Measurements from ENCODE around the gene CYP1B1.
"Not testable (repeated sequence)": the region's sequence is repeated elsewhere in the genome, so short reads cannot be mapped to it uniquely, and the experiment has no call there.

CYP1B1 gene

GRCh38 chr2:38032946-38033345 is 43.0 kb downstream of the CYP1B1 start:
- DNase-seq (ENCODE audit: low spot score), result no peak

- DNase-seq (ENCODE audit: low spot score), result no peak
Measured at GRCh38 chr2:38030635-38031355, 45.2 kb downstream of the CYP1B1 start.

- DNase-seq (ENCODE audit: low spot score), result no peak
Measured at GRCh38 chr2:38029512-38029911, 46.4 kb downstream of the CYP1B1 start.

- DNase-seq (ENCODE audit: low spot score), result no peak
Measured at GRCh38 chr2:38028829-38029228, 47.1 kb downstream of the CYP1B1 start.

- no peak for DNase-seq (ENCODE audit: low spot score)
Measured at GRCh38 chr2:38026846-38027245, 49.1 kb downstream of the CYP1B1 start.

GRCh38 chr2:38021589-38021988 is 54.4 kb downstream of the CYP1B1 start:
- DNase-seq (ENCODE audit: low spot score), result no peak

- not testable (repeated sequence) for DNase-seq (ENCODE audit: low spot score)
Measured at GRCh38 chr2:38020359-38021069, 55.4 kb downstream of the CYP1B1 start.

GRCh38 chr2:38017836-38018235 is 58.1 kb downstream of the CYP1B1 start:
- DNase-seq (ENCODE audit: low spot score), result no peak
